BJ (cell line): ENCODE results near the gene C3AR1. TPM values are rescaled to one million over a fixed set of nuclear protein-coding genes. Genes with fewer than 3 reads are reported as not detected.
A peak's percentile ranks its signal among the peaks of the same experiment; 100 is the strongest.

ENCODE experiments used
- CTCF ChIA-PET: fragments of 350-600 bp; formaldehyde crosslinking; extraction: SDS; loops from one replicate; lab custom pipeline; 2021; ENCODE audit warnings: antibody characterized with exemption, inconsistent platforms; lab: Yijun Ruan, JAX
- POLR2A ChIA-PET: fragments of 300-600 bp; sonication (Branson Sonifier 250); formaldehyde crosslinking; extraction: SDS; loops from one replicate; lab custom pipeline; 2021; ENCODE audit warnings: antibody characterized with exemption; lab: Charles Lee
- DNase-seq: peaks from one replicate; pipeline ENCODE4 v3.0.0-alpha.2; 2011; ENCODE audit warnings: low read depth
- H3K27me3 ChIP-seq: 2 replicates; pipeline ENCODE4 v1.6.0; 2011; ENCODE audit warnings: low read length; ENCODE audit not compliant: control insufficient read depth, insufficient read depth
- H3K36me3 ChIP-seq: 2 replicates; pipeline ENCODE4 v1.5.1; 2011; ENCODE audit warnings: low read length; ENCODE audit not compliant: control insufficient read depth, insufficient read depth
- H3K4me3 ChIP-seq: 2 replicates; pipeline ENCODE4 v1.5.1; 2011; ENCODE audit warnings: low read depth, mild to moderate bottlenecking, control low read depth, low read length
- polyA plus RNA-seq: library from polyadenylated mRNA; depleted of rRNA; stranded (reverse); fragments of >200 nt; gene quantifications from 2 replicates; pipeline ENCODE4 v1.2.3, GENCODE V29; 2011
- TF ChIP-seq, protein P1 (sequence below): IDR thresholded peaks from 2 replicates; pipeline ENCODE4 v1.5.1; 2011; ENCODE audit warnings: low read depth, mild to moderate bottlenecking, control low read depth, inconsistent platforms, low read length, moderate library complexity; ENCODE audit not compliant: insufficient read depth

Gene C3AR1
- polyA plus RNA-seq, 1 experiment: 0.11 TPM

DNA sequence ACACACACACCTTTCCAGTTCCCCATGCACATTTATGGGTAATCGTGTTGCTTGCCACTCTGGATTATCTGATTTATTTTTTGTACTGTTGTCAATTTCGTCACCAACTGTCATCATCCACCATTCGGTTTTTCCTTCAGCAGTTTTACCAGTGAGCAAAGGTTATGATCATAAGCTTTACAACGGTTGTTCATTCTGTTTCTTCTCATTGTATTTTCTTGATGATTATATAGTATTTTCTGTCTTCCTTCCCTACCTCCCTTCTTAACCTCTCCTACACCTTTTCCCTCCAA lies 16.6 kb upstream of the C3AR1 start:
- TF ChIP-seq, protein P1, sequence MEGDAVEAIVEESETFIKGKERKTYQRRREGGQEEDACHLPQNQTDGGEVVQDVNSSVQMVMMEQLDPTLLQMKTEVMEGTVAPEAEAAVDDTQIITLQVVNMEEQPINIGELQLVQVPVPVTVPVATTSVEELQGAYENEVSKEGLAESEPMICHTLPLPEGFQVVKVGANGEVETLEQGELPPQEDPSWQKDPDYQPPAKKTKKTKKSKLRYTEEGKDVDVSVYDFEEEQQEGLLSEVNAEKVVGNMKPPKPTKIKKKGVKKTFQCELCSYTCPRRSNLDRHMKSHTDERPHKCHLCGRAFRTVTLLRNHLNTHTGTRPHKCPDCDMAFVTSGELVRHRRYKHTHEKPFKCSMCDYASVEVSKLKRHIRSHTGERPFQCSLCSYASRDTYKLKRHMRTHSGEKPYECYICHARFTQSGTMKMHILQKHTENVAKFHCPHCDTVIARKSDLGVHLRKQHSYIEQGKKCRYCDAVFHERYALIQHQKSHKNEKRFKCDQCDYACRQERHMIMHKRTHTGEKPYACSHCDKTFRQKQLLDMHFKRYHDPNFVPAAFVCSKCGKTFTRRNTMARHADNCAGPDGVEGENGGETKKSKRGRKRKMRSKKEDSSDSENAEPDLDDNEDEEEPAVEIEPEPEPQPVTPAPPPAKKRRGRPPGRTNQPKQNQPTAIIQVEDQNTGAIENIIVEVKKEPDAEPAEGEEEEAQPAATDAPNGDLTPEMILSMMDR: no peak
- no peak for DNase-seq
- Histone ChIP-seq H3K27me3 (no peaks in the 10 kb centered on the region), H3K4me3 (peak overlapping the region; percentile 97), H3K36me3 (peaks cover 2% of the 10 kb centered on the region; the same call in 1 of the 2 replicates)
- ChIA-PET CTCF (interaction anchor here (0.7 to 1.4 kb wide), 2 partner anchors 26 to 223 kb away, joined by 3 to 5 read pairs; no protein-coding TSS in a partner anchor), POLR2A (no interaction called here)

- CTCF ChIA-PET: interaction anchor here (0.7 to 1.4 kb wide), 3 partner anchors 28 to 944 kb away, joined by 4 to 5 read pairs (median 4); no protein-coding TSS in a partner anchor
- POLR2A ChIA-PET: no interaction called here
- H3K4me3 ChIP-seq: peak overlapping the region; percentile 97
- no peaks in the 10 kb centered on the region for H3K27me3 ChIP-seq
- H3K36me3 ChIP-seq: peaks cover 2% of the 10 kb centered on the region; the same call in 1 of the 2 replicates
- TF ChIP-seq, protein P1: no peak
- DNase-seq: no peak
Observed at GRCh38 chr12:8081251-8081920, 15.2 kb upstream of the C3AR1 start.

DNA sequence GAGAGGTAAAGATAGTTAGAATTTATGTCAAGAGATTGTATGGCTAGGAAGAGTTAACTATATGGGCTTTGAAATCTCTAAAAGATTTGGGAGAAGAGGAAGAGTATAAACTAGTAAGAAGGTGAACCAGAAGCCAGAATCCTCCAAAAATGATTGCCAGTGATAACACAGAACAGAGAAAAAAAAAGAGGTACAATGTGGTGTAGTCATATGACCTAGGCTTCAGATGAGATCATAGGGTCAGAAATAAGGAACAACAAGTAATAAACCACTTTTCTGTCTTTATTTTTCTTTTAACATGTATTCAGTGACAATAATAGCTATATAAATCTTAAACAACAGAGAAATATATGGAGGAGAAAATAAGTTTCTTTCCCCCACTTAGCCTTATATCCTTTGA lies 14.0 kb upstream of the C3AR1 start:
- TF ChIP-seq, protein P1: no peak
- ChIA-PET POLR2A (no interaction called here), CTCF (interaction anchor here (3.7 kb wide), 1 partner anchor 36 kb away, joined by 75 read pairs; no protein-coding TSS in a partner anchor)
- H3K4me3 ChIP-seq: no peak overlapping the region
- no peak for DNase-seq
- no peaks in the 10 kb centered on the region for H3K36me3 ChIP-seq
- H3K27me3 ChIP-seq: no peaks in the 10 kb centered on the region

DNA sequence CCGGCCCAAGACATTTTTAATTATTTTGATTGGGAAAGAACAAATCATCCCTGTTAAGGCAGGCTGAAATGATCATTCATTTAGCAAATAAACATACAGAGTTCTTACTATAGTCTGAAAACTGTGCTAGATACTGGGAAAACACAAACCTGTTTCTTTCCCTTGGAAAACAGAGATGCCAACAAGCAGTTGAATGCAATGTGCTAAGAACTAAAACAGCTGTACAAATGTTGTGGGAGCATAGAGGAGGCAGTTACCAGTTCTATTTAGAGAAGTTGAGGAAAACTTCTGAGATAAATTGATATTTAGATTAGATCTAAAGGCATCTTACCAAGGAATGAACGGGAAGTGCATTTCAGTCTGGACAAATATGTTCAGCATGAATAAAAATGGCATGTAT lies 12.8 kb upstream of the C3AR1 start:
- POLR2A ChIA-PET: interaction anchor here (0.6 kb wide), 1 partner anchor 244 kb away, joined by 6 read pairs; no protein-coding TSS in a partner anchor
- H3K27me3 ChIP-seq: no peaks in the 10 kb centered on the region
- H3K4me3 ChIP-seq: no peak overlapping the region
- TF ChIP-seq, protein P1: no peak
- H3K36me3 ChIP-seq: no peaks in the 10 kb centered on the region
- no peak for DNase-seq
- CTCF ChIA-PET: interaction anchor here (1.0 to 3.7 kb wide), 9 partner anchors 20 to 311 kb away, joined by 3 to 75 read pairs (median 6); no protein-coding TSS in a partner anchor

DNA sequence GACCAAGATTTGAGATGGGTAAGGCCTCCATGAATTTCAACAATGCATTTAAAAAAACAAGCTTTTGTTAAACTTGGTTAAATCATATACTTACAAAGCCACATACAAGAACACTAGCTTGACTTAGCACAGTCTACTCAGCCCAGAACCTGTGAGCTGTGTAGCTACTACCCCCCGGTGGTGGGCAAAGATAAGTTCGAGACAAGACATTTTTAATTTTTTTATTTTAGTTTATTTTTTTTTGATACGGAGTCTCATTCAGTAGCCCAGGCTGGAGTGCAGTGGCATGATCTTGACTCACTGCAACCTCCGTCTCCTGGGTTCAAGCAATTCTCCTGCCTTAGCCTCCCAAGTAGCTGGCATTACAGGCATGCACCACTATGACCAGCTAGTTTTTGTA lies 12.2 kb upstream of the C3AR1 start:
- Histone ChIP-seq H3K36me3 (no peaks in the 10 kb centered on the region), H3K4me3 (no peak overlapping the region), H3K27me3 (no peaks in the 10 kb centered on the region)
- no peak for DNase-seq
- POLR2A ChIA-PET: interaction anchor here (0.5 to 0.6 kb wide), 2 partner anchors 146 to 244 kb away, joined by 4 to 6 read pairs; no protein-coding TSS in a partner anchor
- CTCF ChIA-PET: interaction anchor here (0.6 to 3.7 kb wide), 20 partner anchors 12 to 957 kb away, joined by 3 to 75 read pairs (median 4); partner anchors contain the start of gene C3AR1
- TF ChIP-seq, protein P1: peak; percentile 60
